ENCODE data around the gene BMP6.

BMP6 gene

GRCh38 chr6:7719364-7719850 is 6.5 kb upstream of the BMP6 start:
- DNase-seq (ENCODE audit: extremely low read depth in 1 of 2, low read depth in 1 of 2), result no peak

- DNase-seq (ENCODE audit: extremely low read depth in 1 of 2, low read depth in 1 of 2), result no peak
Measured at GRCh38 chr6:7720346-7720745, 5.6 kb upstream of the BMP6 start.

GRCh38 chr6:7721649-7722048 is 4.2 kb upstream of the BMP6 start:
- no peak for DNase-seq (ENCODE audit: extremely low read depth in 1 of 2, low read depth in 1 of 2)

GRCh38 chr6:7723041-7723447 is 2.9 kb upstream of the BMP6 start:
- no peak for DNase-seq (ENCODE audit: extremely low read depth in 1 of 2, low read depth in 1 of 2)

- DNase-seq (ENCODE audit: extremely low read depth in 1 of 2, low read depth in 1 of 2), result no peak
Measured at GRCh38 chr6:7723554-7723953, 2.3 kb upstream of the BMP6 start.

GRCh38 chr6:7725412-7725811 is 487 bp upstream of the BMP6 start:
- DNase-seq (ENCODE audit: extremely low read depth in 1 of 2, low read depth in 1 of 2), result no peak

GRCh38 chr6:7726416-7727085 is 652 bp downstream of the BMP6 start:
- DNase-seq (ENCODE audit: extremely low read depth in 1 of 2, low read depth in 1 of 2), result no peak

- no peak for DNase-seq (ENCODE audit: extremely low read depth in 1 of 2, low read depth in 1 of 2)
Measured at GRCh38 chr6:7727086-7727945, 1.4 kb downstream of the BMP6 start.

GRCh38 chr6:7727946-7728854 is 2.3 kb downstream of the BMP6 start:
- DNase-seq (ENCODE audit: extremely low read depth in 1 of 2, low read depth in 1 of 2), result no peak

GRCh38 chr6:7728855-7729590 is 3.1 kb downstream of the BMP6 start:
- DNase-seq (ENCODE audit: extremely low read depth in 1 of 2, low read depth in 1 of 2), result no peak

- DNase-seq (ENCODE audit: extremely low read depth in 1 of 2, low read depth in 1 of 2), result no peak
Measured at GRCh38 chr6:7730001-7730783, 4.3 kb downstream of the BMP6 start.

GRCh38 chr6:7730784-7731227 is 4.9 kb downstream of the BMP6 start:
- no peak for DNase-seq (ENCODE audit: extremely low read depth in 1 of 2, low read depth in 1 of 2)

- DNase-seq (ENCODE audit: extremely low read depth in 1 of 2, low read depth in 1 of 2), result no peak
Measured at GRCh38 chr6:7731294-7731693, 5.4 kb downstream of the BMP6 start.

GRCh38 chr6:7732228-7732627 is 6.3 kb downstream of the BMP6 start:
- no peak for DNase-seq (ENCODE audit: extremely low read depth in 1 of 2, low read depth in 1 of 2)

- DNase-seq (ENCODE audit: extremely low read depth in 1 of 2, low read depth in 1 of 2), result no peak
Measured at GRCh38 chr6:7734707-7735383, 8.9 kb downstream of the BMP6 start.

GRCh38 chr6:7737106-7737505 is 11.2 kb downstream of the BMP6 start:
- no peak for DNase-seq (ENCODE audit: extremely low read depth in 1 of 2, low read depth in 1 of 2)

GRCh38 chr6:7737867-7738266 is 12.0 kb downstream of the BMP6 start:
- DNase-seq (ENCODE audit: extremely low read depth in 1 of 2, low read depth in 1 of 2), result no peak

- no peak for DNase-seq (ENCODE audit: extremely low read depth in 1 of 2, low read depth in 1 of 2)
Measured at GRCh38 chr6:7742223-7742785, 16.4 kb downstream of the BMP6 start.

- no peak for DNase-seq (ENCODE audit: extremely low read depth in 1 of 2, low read depth in 1 of 2)
Measured at GRCh38 chr6:7745942-7746341, 20.0 kb downstream of the BMP6 start.
